ENCODE measurements around the gene CD2AP.
"Not testable (repeated sequence)": the region's sequence is repeated elsewhere in the genome, so short reads cannot be mapped to it uniquely, and the experiment has no call there.

The CD2AP gene

GRCh38 chr6:47465117-47465516 lies 12.5 kb upstream of the CD2AP start:
- no peak for DNase-seq

DNA sequence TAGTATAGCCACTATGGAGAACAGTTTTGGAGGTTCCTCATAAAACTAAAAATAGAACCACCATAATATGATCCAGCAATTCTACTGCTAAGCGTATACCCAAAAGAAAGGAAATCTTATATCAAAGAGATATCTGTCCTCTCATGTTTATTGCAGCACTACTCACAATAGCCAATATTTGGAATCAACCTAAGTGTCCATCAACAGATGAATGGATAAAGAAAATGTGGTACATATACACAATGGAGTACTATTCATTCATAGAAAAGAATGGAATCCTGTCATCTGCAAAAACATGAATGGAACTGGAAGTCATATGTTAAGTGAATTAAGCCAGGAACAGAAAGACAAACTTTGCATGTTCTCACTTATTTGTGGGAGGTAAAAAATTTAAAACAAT lies 5.7 kb upstream of the CD2AP start:
- no peak for DNase-seq

DNA sequence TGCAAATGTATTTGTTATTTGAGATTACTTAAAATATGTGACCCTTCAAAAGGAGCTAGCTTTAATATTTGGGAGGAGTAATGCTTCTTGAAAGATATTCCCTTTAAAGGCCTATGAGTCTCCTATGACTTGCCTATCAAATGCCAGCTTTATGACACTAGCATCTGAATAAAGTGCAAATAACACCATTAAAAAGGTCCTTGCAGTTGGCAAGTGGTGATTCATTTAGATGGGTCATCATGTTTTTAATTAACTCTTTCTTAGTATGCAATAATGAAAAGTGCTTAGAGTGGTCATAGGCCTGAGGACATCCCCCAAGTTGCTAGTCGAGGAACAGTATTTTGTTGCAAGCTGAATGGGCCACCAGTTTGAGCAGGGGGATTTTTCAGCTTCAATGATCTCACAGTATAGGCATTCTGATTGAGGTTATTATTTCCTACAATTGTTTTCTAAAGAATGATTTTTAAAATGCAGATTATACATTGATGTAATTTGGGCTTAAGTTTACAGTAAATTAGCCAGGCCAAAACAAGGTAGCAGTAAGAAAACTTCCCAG lies 3.7 kb upstream of the CD2AP start:
- DNase-seq: no peak

- no peak for DNase-seq
These were observed 2.2 kb upstream of the CD2AP start for GRCh38 chr6:47475319-47475816.

- DNase-seq: no peak
These were observed 650 bp upstream of the CD2AP start for GRCh38 chr6:47476781-47477496.

DNA sequence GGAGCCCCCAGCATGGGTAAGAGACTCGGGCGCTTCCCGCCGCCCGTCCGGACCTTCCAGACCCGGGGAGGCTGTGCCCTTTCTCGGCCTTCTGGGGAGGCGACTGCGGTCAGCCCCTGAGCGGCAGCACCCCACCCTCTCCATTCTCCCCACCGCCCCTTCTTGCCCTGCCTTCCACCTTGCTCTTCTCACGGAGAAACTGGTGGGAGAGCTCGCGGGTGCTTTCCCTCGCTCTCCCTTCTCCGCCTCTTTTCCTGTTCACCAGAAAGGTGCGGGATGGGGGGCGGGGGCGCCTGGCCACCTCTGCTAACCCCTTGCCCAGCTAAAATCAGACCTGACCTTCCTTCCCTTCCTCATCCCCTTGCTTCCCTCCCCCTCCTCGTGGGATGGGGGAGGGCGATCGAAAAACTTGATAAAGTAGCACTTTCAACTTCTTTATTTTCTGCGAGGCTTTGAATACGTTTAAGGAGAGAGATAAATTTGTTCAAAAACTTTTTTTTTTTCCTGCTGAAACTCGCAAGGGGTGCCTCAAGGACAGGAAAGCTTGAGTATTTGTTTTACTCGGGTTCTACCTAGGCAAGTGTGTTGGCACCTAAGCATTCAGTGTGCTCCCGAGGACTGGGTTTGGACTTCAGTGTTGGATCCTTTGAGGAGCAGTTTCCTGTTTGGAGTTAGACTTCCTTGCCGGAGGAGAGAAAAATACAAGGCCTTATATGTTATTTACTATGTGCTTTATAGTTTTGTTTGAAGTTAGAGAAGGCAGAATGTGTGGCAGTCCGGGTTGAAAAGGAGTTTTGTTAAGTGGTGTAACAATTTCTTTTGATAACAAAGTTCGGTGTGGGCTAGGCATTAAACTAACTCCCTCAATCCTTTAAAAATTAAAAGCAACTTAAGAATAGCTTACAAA lies 897 bp downstream of the CD2AP start:
- no peak for DNase-seq

DNA sequence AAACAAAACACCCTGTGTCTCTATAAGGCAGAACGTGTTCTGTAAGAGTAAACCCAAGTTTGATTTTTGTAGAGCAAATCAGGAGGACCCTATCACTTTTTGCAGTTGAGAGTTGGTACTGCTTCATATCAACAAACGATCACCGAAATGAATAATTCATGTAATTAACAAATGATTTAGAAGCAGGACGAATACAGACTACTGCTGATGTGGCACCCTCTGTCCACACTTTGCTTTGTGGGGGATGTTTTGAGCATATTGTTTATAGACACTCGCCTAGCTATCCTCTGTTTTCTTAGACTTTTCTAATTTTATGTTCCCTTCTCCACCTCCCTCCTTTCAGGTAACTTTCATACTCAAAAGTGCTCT lies 1.5 kb downstream of the CD2AP start:
- DNase-seq: no peak

DNA sequence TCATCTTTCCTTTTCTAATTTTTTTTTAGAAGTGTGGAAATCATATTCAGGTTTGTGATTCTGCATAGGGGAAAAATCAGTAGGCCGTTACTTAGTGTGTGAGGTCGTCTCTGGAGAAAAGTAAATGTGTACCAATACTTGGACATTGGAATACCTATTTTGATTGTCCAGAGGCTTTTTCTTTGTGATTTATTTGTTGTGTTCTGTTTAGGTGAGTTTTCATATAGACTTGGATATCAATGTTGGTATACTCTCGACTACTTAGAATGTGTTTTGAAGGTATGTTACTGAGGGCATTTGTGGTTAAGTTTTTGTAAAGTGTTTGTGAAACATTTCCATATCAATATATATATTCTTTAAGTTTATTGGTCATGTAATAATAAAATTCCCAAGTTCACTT lies 2.3 kb downstream of the CD2AP start:
- no peak for DNase-seq

DNA sequence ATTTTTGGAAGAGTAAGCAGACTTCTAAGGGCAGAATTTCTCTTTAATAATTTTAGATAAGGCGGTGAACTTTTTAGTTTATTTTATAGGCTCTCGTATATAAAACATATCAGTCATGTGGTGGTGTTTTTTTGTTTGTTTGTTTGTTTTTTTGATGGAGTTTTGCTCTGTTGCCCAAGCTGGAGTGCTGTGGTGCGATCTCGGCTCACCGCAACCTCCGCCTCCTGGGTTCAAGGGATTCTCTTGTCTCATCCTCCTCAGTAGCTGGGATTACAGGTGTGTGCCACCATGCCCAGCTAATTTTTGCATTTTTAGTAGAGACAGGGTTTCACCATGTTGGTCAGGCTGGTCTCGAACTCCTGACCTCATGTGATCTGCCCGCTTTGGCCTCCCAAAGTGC lies 3.6 kb downstream of the CD2AP start:
- DNase-seq: not testable (repeated sequence)

DNA sequence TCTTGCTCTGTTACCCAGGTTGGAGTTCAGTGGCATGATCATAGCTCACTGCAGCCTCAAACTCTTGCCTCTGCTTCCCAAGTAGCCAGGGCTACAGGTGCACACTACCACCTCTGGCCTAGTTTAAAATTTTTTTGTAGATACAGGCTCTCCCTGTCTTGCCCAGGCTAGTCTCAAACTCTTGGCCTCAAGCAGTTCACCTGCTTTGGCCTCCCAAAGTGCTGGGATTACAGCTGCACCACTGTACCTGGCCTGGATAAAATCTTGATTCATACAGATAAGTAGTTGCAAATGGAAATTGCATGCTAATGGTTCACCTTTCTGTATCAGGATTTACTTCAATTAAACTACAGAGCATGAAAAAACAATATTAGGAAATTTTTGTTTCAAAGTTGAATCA lies 4.2 kb downstream of the CD2AP start:
- no peak for DNase-seq

- DNase-seq: no peak
These were observed 5.9 kb downstream of the CD2AP start for GRCh38 chr6:47483516-47483852.

DNA sequence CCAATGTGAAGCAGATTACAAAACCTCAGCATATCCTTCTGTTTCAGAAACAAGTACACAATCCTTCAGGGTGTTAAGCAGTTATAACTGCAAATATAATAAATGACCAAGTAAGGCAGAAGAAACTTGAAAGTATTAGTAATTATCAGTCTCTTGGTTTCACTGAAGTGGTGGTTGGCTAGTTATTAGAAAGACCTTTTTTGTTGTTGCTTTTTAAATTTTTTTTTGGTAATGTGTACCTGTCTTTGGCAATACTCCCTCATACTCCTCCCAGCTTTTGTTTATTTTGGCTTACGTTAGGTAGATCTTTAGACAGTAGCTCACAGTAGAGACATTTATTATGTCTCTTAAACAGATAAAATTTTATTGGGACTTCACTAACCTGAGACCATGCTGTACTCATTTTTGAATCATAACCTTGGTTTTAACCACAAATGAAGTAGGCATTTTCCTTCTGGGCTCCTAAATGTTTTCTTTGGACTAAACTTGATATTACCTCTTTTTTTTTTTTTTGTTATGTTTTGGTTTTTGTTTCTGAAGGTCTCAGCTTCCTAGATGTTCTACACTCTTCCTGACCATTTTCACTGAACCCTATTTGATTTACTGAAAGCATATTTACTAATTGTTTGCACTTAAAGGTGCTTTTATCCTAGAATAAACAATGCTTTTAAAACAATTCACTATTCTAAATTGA lies 6.4 kb downstream of the CD2AP start:
- no peak for DNase-seq

DNA sequence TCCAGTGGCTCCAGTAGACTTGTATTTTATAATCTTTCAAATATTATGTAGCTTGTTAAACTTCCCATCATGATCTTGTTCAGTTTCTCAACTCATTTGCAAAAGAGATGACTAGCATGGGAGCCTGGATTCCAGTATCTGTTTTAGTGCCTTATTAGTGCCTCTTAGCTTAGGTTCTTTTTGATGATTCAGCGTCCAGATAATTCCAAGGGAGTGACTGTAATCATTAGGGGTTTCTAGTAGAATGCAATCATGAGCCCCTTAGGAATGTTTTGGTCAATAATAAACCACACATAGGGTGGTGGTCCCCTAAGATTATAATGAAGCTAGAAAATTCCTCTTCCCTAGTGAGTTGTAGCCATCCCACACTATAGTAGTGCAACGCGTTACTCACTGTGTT lies 7.0 kb downstream of the CD2AP start:
- no peak for DNase-seq

DNA sequence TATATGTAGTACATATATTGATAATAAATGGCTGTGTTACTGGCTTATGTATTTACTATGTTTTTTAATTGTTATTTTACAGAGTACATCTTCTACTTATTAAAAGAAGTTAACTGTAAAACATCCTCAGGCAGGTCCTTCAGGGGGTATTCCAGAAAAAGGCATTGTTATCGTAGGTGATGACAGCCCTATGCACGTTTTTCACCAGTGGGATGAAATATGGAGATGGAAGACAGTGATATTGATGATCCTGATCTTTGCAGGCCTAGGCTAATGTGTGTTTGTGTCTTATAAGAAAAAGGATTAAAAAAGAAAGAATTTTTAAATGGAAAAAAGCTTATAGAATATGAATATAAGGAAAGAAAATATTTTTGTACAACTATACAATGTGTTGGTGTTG lies 7.5 kb downstream of the CD2AP start:
- no peak for DNase-seq

GRCh38 chr6:47485491-47486135 lies 8.0 kb downstream of the CD2AP start:
- no peak for DNase-seq

DNA sequence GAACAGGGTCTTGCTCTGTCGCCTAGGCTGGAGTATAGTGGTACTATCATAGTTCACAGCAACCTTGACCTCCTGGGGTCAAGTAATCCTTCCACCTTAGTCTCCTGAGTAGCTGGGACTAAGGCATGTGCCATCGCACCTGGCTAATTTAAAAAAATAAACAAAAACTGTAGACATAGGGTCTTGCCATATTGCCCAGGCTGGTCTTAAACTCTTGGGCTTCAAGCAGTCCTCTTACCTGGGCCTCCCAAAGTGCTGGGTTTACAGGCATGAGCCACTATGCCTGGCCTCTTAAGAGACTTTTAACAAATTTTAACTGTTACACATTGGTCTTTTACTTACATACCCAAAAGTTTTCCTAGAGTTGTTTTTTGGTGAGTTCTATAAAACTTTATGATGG lies 12.4 kb downstream of the CD2AP start:
- DNase-seq: no peak

DNA sequence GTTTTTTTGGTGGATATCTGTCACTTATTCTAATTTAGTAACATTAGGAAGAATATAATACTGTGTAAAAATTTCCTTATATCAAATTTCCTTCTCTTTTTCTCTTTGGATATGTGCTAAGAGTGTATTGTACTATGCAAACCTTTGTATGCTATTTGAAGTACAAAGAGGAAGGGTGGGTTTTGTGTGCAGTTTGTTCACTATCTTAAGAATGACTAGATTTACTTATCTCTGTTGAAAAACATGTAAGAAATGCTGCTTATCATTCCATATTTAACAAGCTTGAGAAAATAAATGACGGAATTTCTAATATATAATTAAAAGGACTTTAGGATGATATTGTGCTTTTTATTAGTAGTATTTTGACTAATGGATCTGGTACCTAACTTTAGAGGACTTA lies 13.1 kb downstream of the CD2AP start:
- DNase-seq: no peak

DNA sequence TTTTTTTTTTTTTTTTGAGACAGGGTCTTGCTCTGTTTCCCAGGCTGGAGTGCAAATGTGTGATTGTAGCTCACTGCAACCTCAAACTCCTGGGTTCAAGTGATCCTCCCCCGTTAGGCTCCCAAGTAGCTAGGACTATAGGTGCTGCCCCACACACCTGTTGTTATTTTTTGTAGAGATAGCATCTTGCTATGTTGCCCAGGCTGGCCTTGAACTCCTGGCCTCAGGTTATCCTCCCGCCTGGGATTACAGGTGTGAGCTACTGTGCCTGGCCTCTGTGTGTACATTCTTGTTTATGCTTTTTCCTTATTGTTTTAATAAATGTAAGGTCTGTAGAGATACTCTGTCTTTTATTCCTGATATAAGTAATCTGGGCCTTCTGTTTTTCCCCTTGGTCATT lies 14.8 kb downstream of the CD2AP start:
- DNase-seq: no peak

GRCh38 chr6:47495207-47495606 lies 17.6 kb downstream of the CD2AP start:
- DNase-seq: no peak

- DNase-seq: no peak
These were observed 18.5 kb downstream of the CD2AP start for GRCh38 chr6:47495954-47496545.

DNA sequence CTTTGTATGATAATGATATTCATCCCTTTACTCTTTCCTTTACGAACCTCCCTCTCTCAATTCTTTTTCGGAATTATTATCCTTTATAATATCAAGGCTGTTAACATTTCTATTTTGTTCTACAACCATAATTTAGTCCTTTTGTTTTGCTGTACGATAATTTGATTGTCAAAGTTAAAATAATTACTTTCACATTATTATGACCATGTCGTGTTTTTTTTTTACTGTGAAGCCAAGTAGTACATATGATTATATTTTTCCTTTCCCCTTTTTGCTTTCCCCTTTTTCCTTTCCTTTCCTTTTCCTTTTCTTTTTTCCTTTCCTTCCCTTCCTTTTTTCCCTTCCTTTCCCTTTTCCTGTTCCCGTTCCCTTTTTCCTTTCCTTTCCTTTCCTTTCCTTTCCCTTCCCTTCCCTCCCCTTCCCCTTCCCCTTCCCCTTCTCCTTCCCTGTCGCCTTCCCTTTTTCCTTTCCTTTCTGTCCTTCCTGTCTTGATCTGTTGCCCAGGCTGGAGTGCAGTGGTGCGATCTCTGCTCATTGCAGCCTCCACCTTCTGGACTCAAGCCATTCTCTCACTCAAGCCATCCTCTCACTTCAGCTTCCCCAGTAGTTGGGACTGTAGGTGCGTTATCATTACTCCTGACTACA lies 19.5 kb downstream of the CD2AP start:
- no peak for DNase-seq

- DNase-seq: no peak
These were observed 25.3 kb downstream of the CD2AP start for GRCh38 chr6:47502920-47503319.

Data from NCI-H1417 treated with DMSO at 0.1 percent for 48 hours (cell line).